Islet of Langerhans (tissue), 1 donor: ENCODE data around the gene NUAK1.
"Not testable (repeated sequence)": the region's sequence is repeated elsewhere in the genome, so short reads cannot be mapped to it uniquely, and the experiment has no call there.

Experiments used
- FAIRE-seq: peaks from one replicate; lab custom pipeline; 2011; peaks lifted over from hg19 to GRCh38; lab: Jason Lieb, UNC

The NUAK1 gene

DNA sequence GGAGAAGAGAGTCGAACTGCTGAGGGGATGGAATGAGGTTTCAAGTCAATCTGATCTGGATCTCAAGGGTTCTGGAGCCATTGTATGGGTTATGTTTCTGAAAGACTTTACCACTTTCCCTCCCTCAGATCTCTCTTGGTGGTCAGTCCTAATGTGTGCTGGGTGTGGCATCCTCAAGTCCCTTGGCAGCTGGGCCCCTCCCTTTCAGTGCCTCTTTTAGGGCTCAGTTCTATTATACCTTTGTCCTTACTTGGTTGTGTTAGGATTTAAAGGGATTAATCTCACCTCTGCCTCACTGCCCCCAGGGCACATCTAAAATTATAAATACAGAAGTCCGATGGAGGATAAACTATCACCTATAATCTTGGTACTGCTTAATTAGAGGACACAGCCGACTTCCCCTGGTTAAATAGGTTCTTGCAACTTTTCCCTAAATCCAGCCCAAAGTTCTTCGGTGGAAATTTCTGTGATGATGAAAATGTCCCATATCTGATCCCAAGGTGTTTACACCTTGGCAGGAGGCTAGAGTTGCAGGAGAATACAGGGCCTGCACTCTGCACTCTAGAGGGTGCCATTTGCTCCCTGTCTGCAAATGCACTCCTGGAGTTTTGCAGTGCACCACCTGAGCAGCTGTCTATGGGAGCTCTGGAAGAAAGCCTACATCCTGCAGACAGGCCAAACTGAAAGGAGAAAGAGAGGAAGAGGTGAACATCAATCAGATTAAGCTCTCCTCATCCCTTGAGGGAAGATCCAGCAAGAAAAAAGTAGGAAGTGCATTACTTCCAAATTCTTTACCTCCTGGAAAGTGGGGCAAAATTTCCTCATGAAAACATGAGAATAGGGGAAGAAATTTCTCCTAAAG, 106.8 kb downstream of the NUAK1 start:
- FAIRE-seq: no peak

DNA sequence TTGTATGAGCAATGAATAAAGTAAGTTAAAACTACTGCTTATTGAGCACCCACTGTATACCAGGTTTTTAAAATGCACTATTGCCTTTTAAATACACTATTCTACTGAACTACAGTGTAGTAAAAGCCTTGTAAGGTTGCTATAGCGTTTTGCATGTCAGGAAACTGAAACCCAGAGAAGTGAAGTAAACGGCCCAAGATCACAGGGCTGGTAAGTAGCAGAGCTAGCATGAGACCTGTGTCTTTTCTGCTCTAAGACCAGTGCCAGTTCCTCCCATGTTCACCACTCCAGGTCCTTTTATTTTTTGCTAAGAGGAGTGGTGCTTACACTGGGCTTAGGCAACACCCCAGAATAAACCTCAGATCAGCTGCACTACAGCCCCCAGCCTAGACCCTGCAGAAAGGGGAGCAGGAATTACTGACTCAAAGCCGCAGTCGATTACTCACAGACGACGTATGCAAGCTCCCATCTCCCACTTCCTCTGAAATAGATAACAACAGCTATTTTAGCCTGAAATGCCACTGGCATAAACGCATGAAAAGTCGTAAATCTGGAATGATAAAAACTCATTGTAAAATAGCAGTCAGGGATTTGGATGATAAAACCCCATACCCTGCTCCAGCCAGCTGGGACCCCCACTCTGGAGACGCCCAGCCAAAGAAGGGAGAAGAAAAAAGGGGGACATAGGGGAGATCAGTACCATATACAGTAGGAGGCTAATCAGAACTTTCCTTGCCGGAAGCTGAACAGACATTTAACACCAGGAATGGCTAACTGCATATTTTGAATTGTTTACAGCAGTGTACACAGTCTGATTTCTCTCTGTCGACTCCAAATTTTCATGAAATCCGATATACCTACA, 108.3 kb downstream of the NUAK1 start:
- FAIRE-seq: no peak

DNA sequence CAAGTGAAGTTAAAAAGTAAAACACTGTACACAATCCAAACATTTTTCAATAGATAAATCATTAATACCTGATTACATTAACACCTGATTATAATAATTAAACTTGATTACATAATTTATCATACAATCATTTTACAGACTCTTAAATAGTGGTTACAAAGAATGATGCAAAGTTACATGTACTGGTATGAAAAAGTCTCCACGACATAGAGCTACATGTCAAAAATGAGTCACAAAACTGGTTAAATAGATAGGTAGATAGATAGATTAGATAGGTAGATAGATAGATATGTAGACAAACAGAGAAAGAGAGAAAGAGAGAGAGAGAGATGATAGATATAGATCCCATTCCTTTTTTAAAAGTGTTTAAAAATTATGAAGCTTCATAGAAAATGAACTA, 109.2 kb downstream of the NUAK1 start:
- no peak for FAIRE-seq

DNA sequence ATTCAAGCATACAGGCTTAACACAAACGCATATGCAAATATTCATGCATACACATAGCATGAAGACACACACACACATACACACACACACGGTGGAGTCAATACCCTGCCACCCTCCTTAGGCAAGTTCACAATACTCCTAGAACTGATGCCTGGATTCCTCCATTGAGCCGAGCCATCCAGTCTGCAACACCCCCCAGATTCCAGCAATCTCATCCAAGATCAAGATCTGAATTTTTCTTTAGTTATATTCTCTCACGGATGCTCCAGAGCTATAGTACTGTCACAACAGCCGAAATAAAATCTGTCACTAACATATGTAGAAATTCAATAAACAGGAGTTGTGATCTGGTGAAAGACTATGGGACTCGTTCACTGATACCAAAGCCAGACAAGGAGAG, 110.8 kb downstream of the NUAK1 start:
- FAIRE-seq: no peak

DNA sequence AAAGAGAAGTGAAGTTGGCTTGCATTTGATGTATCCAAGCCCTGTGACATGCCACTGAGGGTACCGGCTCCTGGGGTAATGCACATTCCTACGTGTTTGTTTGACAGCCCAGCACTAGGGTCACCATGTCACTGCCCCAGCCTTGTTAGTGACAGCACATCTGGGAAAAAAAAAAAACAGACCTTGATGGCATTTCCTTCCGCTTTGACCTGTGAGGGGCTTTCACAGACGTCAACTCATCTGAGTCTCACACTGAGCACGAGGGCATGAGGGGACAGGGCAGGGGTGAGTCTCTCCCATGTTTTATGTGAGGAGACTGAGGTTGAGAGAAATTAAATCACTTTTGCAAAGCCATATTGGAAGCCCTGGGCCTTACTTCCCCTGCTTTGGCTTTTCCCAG, 111.5 kb downstream of the NUAK1 start:
- FAIRE-seq: no peak

DNA sequence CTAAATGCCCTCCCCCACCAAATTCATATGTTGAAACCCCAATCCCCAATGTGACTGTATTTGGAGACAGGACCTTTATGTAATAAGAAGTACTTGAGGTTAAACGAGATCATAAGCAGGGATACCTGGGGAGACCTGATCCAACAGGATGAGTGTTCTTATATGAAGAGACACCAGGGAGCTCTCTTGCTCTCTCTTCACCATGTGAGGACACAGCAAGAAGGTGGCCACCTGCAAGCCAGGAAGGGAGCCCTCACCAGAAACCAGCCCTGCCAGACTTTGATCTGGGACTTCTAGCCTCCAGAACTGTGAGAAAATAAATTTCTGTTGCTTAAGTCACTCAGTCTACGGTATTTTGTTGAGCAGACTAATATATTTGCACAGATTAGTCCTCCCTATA, 113.6 kb downstream of the NUAK1 start:
- FAIRE-seq: no peak

DNA sequence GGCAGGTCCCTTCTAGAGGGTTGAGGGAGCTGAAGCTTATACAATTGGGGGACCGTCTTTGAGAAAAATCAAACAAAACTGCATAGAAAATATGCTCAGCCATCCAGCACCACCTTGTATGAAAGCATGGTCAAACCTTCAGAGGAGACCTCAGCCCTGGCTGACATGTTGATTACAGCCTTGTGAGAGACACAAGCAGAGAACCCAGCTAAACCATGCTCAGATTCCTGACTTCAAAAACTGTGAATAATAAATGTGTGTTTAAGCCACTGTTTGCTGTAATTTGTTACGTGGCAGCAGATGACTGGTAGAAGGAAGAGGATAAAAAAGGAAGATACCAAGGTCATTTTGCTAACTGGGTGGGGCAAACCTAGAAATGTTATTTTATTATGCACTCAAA, 115.7 kb downstream of the NUAK1 start:
- FAIRE-seq: no peak

DNA sequence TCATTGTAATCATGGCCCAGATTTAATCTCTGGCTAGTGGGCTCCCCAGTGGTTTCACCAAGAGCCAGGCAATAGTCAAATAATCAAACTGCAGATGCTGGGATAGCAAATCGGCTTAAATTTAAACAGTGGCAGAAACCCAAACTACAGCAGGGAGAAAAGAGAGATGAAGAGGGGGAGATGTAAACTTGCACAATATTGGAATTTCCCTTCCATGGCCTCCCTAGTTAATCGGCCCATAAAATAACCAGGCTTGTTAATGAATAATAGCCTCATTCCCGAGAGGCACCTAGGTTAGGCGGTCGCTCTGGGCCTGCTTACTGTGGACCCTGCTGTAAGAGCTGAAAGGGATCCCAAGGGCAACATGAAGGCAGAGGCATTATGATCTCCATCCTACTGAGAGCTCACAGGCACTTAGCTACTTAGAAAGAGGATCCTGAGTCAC, 116.2 kb downstream of the NUAK1 start:
- no peak for FAIRE-seq

DNA sequence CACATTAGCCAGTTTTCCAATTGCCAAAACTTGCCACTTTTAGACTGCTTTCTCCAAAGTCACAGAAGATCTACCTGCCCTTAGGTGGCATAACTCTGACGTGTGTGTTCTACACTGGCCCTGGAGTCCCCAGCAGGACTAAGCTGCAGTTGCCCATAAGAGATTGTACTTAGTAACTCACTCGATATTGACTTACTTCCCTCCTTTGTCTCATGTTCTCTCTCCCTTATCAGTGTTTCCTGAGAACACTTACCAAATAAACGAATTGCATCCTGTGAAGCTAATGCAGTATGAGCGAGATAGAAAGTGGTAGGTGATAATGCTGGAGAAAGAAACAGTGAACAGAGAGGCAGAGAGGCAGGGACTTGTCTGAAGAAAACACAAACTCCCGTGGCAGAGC, 117.2 kb downstream of the NUAK1 start:
- FAIRE-seq: no peak

DNA sequence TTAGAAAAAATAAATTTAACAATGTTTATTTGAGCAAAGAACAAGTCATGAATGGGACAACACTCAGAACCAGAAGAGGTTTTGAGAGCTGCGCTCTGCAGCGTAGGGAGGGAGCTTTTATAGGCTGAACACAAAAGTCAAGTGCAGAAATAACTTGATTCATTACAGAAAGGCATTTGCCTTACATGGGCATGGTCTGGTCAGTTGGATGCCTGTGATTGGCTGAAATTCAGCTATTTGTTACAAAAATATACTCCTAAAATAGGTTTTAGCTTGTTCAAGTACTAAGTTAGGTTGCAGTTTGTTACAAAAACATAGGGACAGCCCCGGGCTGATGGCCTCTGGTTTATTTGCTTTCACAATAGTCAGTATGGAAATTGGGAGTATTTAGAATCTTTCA, 118.0 kb downstream of the NUAK1 start:
- no peak for FAIRE-seq

DNA sequence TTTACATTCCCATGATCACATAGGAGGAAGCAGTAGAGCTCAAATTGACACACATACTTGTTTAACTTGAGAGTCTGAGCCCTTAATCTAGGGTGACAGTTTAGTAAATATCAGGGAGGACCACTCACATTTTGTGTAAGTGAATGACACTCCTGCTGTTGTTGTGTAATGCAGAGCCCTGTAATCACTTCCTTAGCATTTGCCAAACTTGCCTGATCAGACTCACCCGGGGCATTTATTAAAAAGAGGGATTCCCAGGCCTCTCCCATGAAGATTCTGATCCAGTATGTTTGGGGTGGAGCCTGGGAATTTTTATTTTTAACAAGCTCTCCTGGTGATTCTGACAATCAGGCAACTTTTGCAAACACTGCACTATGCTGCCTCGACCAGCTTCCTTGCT, 119.6 kb downstream of the NUAK1 start:
- FAIRE-seq: no peak

DNA sequence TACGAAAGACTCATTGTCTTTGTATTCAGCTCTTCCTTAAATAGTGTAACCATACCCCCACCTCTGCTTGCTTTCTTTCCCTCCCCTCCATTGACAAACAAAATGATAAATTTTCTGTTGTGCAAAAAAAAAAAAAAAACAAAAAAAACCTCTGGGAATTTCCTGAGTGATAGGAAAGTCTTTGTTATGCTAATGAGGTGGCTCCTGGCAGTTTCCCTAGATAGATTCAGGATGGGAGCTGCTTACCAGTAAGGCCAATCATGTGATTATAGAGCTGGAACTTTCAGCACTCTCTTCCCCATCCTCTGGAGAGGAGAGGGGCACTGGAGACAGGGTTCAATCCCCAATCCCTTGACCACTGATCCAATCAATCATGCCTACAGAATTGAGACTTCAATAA, 120.5 kb downstream of the NUAK1 start:
- FAIRE-seq: no peak

DNA sequence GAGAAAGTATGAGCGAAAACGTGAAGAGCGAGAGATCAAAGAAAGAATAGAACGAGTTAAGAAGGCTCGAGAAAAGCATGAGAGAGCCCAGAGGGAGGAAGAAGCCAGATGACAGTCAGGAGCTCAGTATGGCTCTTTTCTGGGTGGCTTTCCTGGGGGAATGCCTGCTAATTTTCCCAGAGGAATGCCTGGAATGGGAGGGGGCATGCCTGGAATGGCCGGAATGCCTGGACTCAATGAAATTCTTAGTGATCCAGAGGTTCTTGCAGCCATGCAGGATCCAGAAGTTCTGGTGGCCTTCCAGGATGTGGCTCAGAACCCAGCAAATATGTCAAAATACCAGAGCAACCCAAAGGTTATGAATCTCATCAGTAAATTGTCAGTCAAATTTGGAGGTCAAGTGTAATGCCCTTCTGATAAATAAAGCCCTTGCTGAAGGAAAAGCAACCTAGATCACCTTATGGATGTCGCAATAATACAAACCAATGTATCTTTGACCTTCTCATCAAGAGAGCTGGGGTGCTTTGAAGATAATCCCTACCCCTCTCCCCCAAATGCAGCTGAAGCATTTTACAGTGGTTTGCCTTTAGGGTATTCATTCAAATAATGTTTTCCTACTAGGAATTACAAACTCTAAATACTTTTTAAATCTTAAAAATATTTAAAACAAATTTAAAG, 122.0 kb downstream of the NUAK1 start:
- FAIRE-seq: not testable (repeated sequence)

DNA sequence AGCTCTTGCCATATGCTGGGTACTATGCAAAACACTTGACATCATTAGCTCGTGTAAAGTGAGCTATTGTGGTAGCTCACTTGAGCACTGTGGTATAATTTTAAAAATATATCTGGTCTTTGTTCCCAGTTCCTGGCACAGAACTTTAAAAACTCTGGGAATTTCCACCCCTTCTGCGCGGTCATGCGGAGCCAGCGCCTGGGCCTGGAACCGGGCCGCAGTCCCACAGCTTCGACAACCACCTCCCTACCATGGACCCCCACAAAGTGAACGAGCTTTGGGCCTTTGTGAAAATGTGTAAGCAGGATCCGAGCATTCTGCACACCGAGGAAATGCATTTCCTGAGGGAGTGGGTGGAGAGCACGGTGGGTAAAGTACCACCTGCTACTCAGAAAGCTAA, 123.1 kb downstream of the NUAK1 start:
- no peak for FAIRE-seq

DNA sequence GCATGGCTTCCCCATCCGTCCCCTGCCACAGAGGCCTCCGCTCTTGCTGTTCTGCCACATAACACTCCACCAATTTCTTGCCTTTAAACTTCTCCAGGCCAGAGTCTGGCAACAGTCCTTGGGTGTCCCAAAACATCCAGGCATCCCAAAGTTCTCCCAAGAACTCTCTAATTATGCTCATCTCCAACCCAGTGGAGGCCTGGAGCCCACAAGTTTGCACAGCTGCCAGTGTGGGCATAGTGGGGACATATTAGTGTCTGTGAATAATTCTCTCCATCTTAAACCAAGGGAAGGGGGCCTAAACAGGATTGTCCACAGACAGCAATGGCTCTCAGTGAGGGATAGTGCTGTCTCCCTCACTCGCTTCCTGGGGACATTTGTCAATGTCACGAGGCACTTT, 124.8 kb downstream of the NUAK1 start:
- FAIRE-seq: no peak
